SIG-M5 (cell line): ENCODE data around the gene NOX4.

ENCODE experiments used
- DNase-seq: peaks from one replicate; lab custom pipeline; 2025; lab: John Stamatoyannopoulos, UW

NOX4 gene

GRCh38 chr11:89490981-89491690 lies at the start of gene NOX4:
Gene NOX4 (minus strand): TSS chr11:89491375. CDS start chr11:89491246, 129 bp downstream.
- DNase-seq: no peak

- no peak for DNase-seq
Measured at GRCh38 chr11:89540826-89541225, 49.7 kb upstream of the NOX4 start.

GRCh38 chr11:89537936-89538335 lies 46.8 kb upstream of the NOX4 start:
- no peak for DNase-seq

- no peak for DNase-seq
Measured at GRCh38 chr11:89536926-89537325, 45.8 kb upstream of the NOX4 start.

- DNase-seq: no peak
Measured at GRCh38 chr11:89535221-89535620, 44.0 kb upstream of the NOX4 start.

- no peak for DNase-seq
Measured at GRCh38 chr11:89529626-89530380, 38.6 kb upstream of the NOX4 start.

- no peak for DNase-seq
Measured at GRCh38 chr11:89521792-89522191, 30.6 kb upstream of the NOX4 start.

GRCh38 chr11:89521294-89521693 lies 30.1 kb upstream of the NOX4 start:
- DNase-seq: no peak

- DNase-seq: no peak
Measured at GRCh38 chr11:89516496-89516895, 25.3 kb upstream of the NOX4 start.

GRCh38 chr11:89508544-89508943 lies 17.4 kb upstream of the NOX4 start:
- no peak for DNase-seq

GRCh38 chr11:89504270-89504669 lies 13.1 kb upstream of the NOX4 start:
- DNase-seq: no peak

GRCh38 chr11:89503422-89503821 lies 12.2 kb upstream of the NOX4 start:
- no peak for DNase-seq

- no peak for DNase-seq
Measured at GRCh38 chr11:89502301-89502700, 11.1 kb upstream of the NOX4 start.

GRCh38 chr11:89500336-89500735 lies 9.2 kb upstream of the NOX4 start:
- DNase-seq: no peak

- DNase-seq: no peak
Measured at GRCh38 chr11:89498845-89499448, 7.8 kb upstream of the NOX4 start.

- DNase-seq: no peak
Measured at GRCh38 chr11:89495951-89496350, 4.8 kb upstream of the NOX4 start.

- no peak for DNase-seq
Measured at GRCh38 chr11:89493431-89493830, 2.3 kb upstream of the NOX4 start.

GRCh38 chr11:89490602-89490980 lies 584 bp downstream of the NOX4 start:
- no peak for DNase-seq

- DNase-seq: no peak
Measured at GRCh38 chr11:89489930-89490329, 1.2 kb downstream of the NOX4 start.

GRCh38 chr11:89487016-89487415 lies 4.2 kb downstream of the NOX4 start:
- no peak for DNase-seq

- no peak for DNase-seq
Measured at GRCh38 chr11:89484896-89485295, 6.3 kb downstream of the NOX4 start.

- no peak for DNase-seq
Measured at GRCh38 chr11:89477175-89477574, 14.0 kb downstream of the NOX4 start.

GRCh38 chr11:89463266-89463780 lies 27.9 kb downstream of the NOX4 start:
- no peak for DNase-seq
